HG02642 (cell line): ENCODE results near the gene TMEM135.

ENCODE experiments used
- ATAC-seq: cut with Tn5 transposase; IDR thresholded peaks from one replicate; pipeline ENCODE4 v1.9.1; 2021; ENCODE audit warnings: mild to moderate bottlenecking; ENCODE audit not compliant: unreplicated experiment, poor library complexity

Gene TMEM135

DNA sequence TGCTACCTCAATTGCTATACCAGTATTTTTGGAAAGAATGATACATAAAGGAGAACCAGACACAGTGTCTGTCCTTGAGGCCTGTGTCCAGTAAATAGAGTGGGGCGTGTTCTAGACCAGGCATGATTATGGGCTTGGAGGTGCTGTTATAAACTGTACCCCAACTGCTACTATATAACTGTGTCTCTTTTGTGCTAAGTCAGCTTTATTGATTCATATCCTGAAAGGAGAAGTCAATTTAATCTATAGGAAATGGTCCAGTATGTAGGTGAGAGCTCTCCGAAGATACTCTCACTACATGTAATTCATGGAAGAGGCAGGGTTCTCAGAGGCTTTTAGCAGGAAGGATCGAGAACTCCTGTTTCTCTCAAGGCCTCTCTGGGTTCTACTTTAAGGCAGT, 334.3 kb downstream of the TMEM135 start:
- no peak for ATAC-seq
